GM19025 (cell line): ENCODE results near the gene MAN1B1.
A peak's percentile ranks its signal among the peaks of the same experiment; 100 is the strongest.

ENCODE experiments used
- ATAC-seq: cut with Tn5 transposase; IDR thresholded peaks from one replicate; pipeline ENCODE4 v1.9.1; 2021; ENCODE audit warnings: mild to moderate bottlenecking, low read depth, moderate library complexity; ENCODE audit not compliant: unreplicated experiment

MAN1B1 gene

GRCh38 chr9:137082925-137083290, 3.9 kb upstream of the MAN1B1 start:
- ATAC-seq, result no peak

DNA sequence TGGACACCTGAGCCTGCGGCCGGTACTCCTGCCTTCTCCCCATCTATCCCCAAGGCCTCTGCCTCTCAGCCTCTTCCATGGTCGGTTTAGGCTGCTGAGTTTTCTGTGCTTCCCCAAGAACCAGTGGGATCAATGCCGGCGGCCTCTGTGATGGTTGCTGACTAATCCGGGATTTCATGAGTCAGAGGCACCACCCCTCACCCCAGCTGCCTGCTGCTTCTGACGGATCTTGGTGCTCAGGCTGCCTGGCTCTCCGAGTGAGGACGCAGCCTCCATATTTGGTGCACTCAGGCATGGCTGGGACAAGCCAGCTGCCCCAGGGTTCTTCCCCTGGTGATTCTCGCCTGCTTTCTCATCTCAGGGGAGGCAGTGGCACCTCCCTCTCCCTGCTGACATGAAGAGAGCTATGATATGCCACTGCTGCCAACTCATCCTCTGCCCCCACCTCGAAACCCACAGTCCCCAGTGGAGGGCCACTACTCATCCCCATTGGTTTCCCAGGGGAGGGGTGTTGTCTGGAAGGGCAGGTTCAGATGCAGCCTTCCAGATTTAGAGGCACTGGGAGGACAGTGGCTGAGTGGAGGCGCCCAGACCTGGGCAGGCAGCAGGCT, 3.3 kb upstream of the MAN1B1 start:
- ATAC-seq, result no peak

DNA sequence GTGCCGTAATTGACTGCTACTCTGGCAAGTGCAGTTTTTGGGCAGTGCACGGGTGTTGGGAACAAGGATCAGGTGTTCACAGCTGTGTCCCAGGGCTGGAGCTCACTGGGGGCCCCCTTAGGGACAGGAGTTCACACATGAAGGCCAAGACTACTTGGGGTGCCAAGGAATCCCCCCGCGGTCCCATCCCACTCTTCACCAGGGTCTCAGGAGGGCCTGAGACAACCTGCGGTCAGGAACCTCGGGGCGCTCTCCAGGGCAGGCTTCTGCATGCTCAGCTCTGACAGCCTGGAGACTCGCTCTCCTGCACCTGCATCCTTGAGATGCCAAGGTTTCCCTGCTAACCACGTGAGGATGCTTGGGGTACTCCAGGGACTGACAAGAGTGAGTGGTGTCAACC, 2.3 kb upstream of the MAN1B1 start:
- no peak for ATAC-seq

DNA sequence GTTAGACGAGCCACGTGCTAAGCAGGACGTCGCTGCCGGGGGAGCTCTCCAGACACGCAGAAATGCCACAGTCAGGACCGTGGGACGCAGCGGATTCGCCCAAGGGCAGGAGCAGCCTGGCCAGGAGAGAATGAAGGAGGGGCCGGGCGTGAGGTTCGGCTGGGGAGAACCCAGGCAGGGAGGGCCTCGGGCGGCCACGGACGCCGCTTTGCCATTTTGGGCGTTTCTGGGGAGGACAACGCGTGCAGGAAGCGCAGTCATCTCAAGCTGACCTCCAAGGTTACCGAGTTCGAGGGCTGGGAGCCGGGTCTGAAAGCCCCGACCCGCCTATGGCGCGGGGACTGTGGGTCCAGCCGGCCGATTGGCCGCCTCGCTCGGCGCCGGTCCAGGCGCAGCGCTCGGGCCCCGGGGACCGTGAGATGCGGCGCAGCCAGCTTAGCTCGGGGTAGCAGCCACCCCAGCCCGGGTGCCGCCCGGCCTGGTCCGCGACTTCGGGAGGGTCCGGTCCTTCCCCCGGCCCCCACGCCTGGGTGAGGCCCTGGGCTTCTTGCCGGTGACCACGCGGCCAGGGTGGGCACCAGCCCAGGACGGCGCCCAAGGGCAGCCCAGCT, 760 bp upstream of the MAN1B1 start:
- no peak for ATAC-seq

DNA sequence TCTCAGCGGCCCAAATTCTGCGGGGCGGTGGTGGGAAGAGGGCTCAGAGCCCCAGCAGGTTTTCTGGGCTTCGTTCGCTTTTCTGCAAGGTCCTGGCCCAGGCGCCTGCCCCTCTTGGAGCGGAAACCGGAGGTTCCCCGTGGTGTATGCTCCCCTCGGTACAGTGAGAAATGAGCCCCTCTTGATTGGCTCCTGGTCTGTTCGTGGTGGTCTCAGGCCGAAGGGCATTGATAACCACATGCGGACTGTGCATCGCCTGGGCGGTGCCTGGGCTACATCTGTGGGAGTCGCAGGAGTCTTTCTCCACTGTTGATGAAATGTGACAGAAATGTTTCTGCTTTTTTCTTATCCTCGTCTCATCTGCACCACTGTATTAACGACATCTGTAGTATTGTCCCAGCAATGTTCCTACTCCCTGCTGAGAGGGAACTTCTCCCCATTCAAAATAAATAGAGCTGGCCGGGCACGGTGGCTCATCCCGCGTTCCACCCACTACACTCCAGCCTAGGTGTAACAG, 682 bp downstream of the MAN1B1 start:
- ATAC-seq, result no peak

DNA sequence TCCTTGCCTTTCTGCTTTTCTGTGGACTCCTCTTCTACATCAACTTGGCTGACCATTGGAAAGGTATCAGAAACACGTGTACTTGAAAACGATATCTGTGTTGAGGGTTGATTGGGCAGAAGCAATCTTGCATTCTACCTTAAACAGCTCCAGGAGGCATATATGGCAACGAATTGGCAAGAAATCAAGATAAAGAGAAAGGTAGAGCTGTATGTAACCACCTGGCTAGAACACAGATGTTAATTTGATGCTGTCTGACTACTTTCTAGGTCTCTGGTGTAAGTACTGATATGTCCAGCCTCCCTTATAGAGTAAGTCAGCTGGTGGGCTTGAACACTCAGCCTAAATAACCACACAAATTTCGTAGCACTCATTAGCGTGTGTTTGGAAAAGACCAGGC, 1.3 kb downstream of the MAN1B1 start:
- no peak for ATAC-seq

GRCh38 chr9:137089232-137089947, 2.6 kb downstream of the MAN1B1 start:
- no peak for ATAC-seq

DNA sequence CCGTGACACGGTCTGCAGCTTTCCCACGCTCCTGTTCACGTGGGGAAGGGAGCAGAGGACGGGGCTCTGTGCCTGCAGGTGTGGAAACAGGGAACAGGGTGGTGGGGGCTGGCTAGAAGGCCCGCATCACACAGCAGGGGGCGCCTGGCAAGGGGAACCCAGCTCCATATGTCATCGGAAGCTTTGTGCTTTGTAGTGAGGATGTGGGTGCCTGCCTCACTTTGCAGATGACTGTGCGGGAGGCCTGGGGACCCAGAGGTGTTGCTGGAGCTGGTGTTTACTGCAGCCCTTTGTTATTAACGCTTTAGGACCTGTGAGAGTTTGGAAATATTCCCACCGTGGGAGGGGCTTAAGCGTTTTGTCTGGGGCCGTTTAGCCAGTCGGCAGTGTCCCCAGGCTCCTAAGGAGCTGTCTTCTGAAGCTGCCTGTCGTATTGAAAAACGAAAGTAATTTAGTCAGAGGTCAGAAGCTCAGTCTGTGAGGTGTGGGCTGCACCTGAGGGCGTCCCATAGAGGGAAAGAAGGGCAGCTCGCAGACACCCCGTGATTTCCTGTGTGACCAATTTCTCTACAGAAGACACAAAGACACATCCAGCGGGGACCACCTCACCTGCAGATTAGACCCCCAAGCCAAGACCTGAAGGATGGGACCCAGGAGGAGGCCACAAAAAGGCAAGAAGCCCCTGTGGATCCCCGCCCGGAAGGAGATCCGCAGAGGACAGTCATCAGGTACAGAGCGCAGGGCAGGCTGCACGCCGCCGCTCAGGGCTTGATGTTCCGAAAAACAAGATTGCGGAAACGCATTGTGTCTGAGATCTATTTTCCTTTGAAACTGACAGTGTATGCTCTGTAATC, 9.1 kb downstream of the MAN1B1 start:
- ATAC-seq, result peak; percentile 83

GRCh38 chr9:137096785-137097546, 10.2 kb downstream of the MAN1B1 start:
- ATAC-seq, result no peak

DNA sequence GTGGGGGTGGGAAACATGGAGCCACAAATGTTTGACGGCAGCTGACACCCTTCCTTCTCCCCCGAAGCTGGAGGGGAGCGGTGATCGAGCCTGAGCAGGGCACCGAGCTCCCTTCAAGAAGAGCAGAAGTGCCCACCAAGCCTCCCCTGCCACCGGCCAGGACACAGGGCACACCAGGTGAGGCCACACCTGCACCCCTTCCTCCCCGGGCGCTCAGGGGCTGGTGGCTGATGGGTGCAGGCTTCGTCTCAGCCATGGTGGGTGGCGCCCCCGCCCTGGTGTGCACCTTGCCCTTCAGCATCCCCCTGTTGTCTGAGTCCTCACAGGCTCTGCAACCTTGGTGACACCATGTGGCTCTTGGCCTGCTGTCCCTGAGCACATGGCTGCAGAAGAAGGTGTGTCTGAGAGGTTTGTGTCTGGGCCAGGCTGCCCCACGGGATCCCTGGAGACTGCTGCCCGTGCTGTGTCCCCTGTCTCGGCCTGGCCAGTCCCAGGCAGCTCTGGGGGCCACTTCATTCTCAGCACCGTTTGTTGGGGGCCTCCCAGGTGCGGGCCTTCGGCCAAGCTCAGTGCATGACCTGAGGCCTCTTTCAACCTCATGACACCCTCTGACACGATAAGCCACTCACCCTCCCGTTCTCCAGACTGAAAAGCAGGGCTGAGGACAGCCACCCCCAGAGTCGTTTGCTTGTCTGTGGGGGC, 11.1 kb downstream of the MAN1B1 start:
- no peak for ATAC-seq

GRCh38 chr9:137099231-137099630, 12.4 kb downstream of the MAN1B1 start:
- no peak for ATAC-seq

DNA sequence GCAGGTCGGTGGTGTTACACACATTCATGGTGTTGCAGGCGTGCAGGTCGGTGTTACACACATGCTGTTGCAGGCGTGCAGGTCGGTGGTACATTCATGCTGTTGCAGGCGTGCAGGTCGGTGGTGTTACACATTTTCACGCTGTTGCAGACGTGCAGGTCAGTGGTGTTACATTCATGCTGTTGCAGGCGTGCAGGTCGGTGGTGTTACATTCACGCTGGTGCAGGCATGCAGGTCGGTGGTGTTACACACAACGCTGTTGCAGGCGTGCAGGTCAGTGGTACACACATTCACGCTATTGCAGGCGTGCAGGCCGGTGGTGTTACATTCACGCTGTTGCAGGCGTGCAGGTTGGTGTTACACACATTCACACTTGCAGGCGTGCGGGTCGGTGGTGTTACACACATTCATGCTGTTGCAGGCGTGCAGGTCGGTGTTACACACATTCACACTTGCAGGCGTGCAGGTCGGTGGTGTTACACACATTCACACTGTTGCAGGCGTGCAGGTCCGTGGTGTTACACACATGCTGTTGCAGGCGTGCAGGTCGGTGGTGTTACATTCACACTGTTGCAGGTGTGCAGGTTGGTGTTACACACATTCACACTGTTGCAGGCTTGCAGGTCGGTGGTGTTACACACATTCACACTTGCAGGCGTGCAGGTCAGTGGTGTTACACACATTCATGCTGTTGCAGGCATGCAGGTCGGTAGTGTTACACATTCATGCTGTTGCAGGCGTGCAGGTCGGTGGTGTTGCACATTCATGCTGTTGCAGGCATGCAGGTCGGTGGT, 16.6 kb downstream of the MAN1B1 start:
- ATAC-seq, result no peak

DNA sequence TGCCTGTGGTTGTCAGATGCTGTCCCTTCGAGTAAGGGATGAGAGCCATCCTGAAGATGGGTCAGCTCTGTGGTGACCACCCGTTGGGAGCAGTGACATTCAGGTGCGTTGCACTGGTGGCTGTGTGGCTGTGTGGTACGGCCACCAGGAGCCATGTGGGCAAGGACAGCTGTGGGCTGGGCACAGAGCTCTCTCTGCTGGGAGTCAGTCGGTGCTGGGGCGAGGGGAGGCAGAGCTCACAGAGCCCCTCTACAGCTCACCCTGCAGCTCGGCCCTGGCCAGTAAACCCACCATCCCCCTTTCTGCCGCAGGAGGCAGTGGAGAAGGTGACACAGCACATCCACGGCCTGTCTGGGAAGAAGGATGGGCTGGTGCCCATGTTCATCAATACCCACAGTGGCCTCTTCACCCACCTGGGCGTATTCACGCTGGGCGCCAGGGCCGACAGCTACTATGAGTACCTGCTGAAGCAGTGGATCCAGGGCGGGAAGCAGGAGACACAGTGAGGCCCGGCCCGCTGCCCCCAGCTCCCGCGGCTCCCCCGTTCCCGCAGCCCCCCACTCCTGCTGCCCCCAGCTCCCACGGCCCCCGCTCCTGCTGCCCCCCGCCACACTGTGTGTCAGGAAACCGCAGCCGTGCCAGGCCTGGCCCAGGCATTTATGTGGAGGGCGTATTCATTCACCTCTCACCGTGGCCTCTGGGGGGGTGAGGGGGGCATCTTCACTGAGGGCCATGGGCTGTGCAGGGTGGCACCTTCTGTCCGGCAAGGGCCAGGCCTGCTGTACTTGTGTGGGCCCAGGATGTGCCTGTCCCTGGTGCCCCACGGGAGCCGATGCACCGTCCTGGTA, 19.3 kb downstream of the MAN1B1 start:
- ATAC-seq, result no peak

GRCh38 chr9:137106662-137107250, 20.0 kb downstream of the MAN1B1 start:
- ATAC-seq, result no peak

DNA sequence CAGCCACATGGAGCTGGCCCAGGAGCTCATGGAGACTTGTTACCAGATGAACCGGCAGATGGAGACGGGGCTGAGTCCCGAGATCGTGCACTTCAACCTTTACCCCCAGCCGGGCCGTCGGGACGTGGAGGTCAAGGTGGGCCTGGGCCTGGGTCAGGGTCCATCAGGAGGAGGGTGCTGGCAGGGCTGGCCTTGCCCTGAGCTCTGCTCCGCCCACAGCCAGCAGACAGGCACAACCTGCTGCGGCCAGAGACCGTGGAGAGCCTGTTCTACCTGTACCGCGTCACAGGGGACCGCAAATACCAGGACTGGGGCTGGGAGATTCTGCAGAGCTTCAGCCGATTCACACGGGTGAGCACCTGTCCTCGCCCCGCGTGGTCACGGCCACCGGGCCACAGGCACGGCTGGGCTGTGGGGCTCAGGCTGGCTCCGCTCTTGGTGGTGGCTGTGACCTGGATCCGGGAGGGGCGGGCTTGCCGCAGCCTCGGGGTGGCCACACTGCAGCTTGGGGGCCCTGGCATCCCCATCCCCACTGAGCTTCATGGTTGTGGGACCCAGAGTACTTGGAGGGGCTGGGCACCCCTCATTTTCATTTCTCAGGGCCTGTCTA, 20.6 kb downstream of the MAN1B1 start:
- ATAC-seq, result no peak

- no peak for ATAC-seq
Observed at GRCh38 chr9:137107982-137108381, 21.2 kb downstream of the MAN1B1 start.

DNA sequence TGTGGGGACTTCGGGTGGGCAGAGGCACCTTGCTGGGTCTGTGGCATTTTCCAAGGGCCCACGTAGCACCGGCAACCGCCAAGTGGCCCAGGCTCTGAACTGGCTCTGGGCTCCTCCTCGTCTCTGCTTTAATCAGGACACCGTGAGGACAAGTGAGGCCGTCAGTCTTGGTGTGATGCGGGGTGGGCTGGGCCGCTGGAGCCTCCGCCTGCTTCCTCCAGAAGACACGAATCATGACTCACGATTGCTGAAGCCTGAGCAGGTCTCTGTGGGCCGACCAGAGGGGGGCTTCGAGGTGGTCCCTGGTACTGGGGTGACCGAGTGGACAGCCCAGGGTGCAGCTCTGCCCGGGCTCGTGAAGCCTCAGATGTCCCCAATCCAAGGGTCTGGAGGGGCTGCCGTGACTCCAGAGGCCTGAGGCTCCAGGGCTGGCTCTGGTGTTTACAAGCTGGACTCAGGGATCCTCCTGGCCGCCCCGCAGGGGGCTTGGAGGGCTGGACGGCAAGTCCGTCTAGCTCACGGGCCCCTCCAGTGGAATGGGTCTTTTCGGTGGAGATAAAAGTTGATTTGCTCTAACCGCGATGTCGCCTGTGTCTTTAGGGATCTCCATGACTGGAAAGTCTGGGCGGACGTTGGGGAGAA, 21.9 kb downstream of the MAN1B1 start:
- ATAC-seq, result no peak
